PC-3 (cell line): ENCODE measurements around the gene FOXC2. TPM values are rescaled to one million over a fixed set of nuclear protein-coding genes. Genes with fewer than 3 reads are reported as not detected.

Source experiments
- ATAC-seq: fragments of 200-7000 bp; cut with Tn5 transposase; 2 replicates; pipeline ENCODE4 v1.9.1; 2020; ENCODE audit warnings: mild to moderate bottlenecking, moderate library complexity
- BruUV-seq: library from RNA; stranded (reverse); fragments of 400-500 nt; replicated peaks from 2 replicates; lab custom pipeline; 2021; lab: Mats Ljungman, UMichigan
- CTCF ChIA-PET: fragments of 300-600 bp; sonication (Branson Sonifier 250); formaldehyde crosslinking; loops from one replicate; lab custom pipeline; 2022; ENCODE audit warnings: antibody characterized with exemption; lab: Charles Lee
- POLR2A ChIA-PET: fragments of 300-600 bp; sonication (Branson Sonifier 250); formaldehyde crosslinking; loops from one replicate; lab custom pipeline; 2022; ENCODE audit warnings: antibody characterized with exemption; ENCODE audit not compliant: unreplicated experiment; lab: Charles Lee
- DNase-seq: peaks from one replicate; pipeline ENCODE4 v3.0.0-alpha.2; 2015
- H2AFZ ChIP-seq: fragments of 300-600 bp; sonication (generic); 2 replicates; pipeline ENCODE4 v1.6.0; 2016; ENCODE audit warnings: antibody characterized with exemption, low read length
- H3F3A ChIP-seq: fragments of 300-600 bp; sonication (generic); one replicate; pipeline ENCODE4 v1.6.0; 2017; ENCODE audit warnings: antibody characterized with exemption, low read length, control low read depth, mild to moderate bottlenecking; ENCODE audit not compliant: unreplicated experiment
- H3K27ac ChIP-seq: fragments of 300-600 bp; sonication (generic); 2 replicates; pipeline ENCODE4 v1.5.1; 2016; ENCODE audit warnings: mild to moderate bottlenecking, low read length
- H3K27me3 ChIP-seq: fragments of 300-600 bp; sonication (generic); 2 replicates; pipeline ENCODE4 v1.6.1; 2016; ENCODE audit warnings: low read length, mixed read lengths
- H3K36me3 ChIP-seq: fragments of 300-600 bp; sonication (generic); 2 replicates; pipeline ENCODE4 v1.6.1; 2016; ENCODE audit warnings: low read depth, mixed run types, low read length, mixed read lengths
- H3K4me1 ChIP-seq: fragments of 300-600 bp; sonication (generic); 2 replicates; pipeline ENCODE4 v1.5.1; 2016; ENCODE audit warnings: low read length; ENCODE audit not compliant: insufficient read depth
- H3K4me2 ChIP-seq: fragments of 300-600 bp; sonication (generic); 2 replicates; pipeline ENCODE4 v1.6.0; 2016; ENCODE audit warnings: low read length
- H3K4me3 ChIP-seq: fragments of 300-600 bp; sonication (generic); 2 replicates; pipeline ENCODE4 v1.5.1; 2016; ENCODE audit warnings: mild to moderate bottlenecking, low read length, mixed read lengths
- H3K79me2 ChIP-seq: fragments of 300-600 bp; sonication (generic); 2 replicates; pipeline ENCODE4 v1.6.1; 2017; ENCODE audit warnings: low read length, mixed read lengths
- H3K9ac ChIP-seq: fragments of 300-600 bp; sonication (generic); 2 replicates; pipeline ENCODE4 v1.6.0; 2016; ENCODE audit warnings: mild to moderate bottlenecking, low read length
- H3K9me2 ChIP-seq: fragments of 300-600 bp; sonication (generic); replicated peaks from 2 replicates; pipeline ENCODE4 v1.6.1; 2016; ENCODE audit warnings: mixed run types, low read length, mixed read lengths
- H3K9me3 ChIP-seq: fragments of 300-600 bp; sonication (generic); 2 replicates; pipeline ENCODE4 v1.6.1; 2016; ENCODE audit warnings: low read length, mixed read lengths
- H4K20me1 ChIP-seq: fragments of 300-600 bp; sonication (generic); 2 replicates; pipeline ENCODE4 v1.6.1; 2016; ENCODE audit warnings: low read length, mixed read lengths
- EZH2 ChIP-seq: fragments of 300-600 bp; sonication (generic); IDR thresholded peaks from one replicate; pipeline ENCODE4 v1.6.1; 2017; ENCODE audit warnings: antibody characterized with exemption, mild to moderate bottlenecking, low read length; ENCODE audit not compliant: unreplicated experiment
- EZH2phosphoT487 ChIP-seq: fragments of 300-600 bp; sonication (generic); IDR thresholded peaks from 2 replicates; pipeline ENCODE4 v1.6.1; 2018; ENCODE audit warnings: mild to moderate bottlenecking, antibody characterized with exemption, low read length, borderline replicate concordance
- intact Hi-C: fragments of 100-400 bp; cut with micrococcal nuclease; formaldehyde crosslinking; loops from 2 replicates; pipeline ENCODE4 v1.9.0; 2023
- total RNA-seq: library from RNA; depleted of rRNA; stranded (reverse); fragments of >200 nt; gene quantifications from 2 replicates; pipeline ENCODE4 v1.2.3, GENCODE V29; 2014
- TF ChIP-seq, protein P1 (sequence below): fragments of 300-600 bp; sonication (generic); conservative IDR thresholded peaks from 2 replicates; pipeline ENCODE4 v1.5.1; 2017; ENCODE audit warnings: antibody characterized with exemption, low read depth, mild to moderate bottlenecking, low read length

The FOXC2 gene
- total RNA-seq, 1 experiment from 2014 or later, result not detected

DNA sequence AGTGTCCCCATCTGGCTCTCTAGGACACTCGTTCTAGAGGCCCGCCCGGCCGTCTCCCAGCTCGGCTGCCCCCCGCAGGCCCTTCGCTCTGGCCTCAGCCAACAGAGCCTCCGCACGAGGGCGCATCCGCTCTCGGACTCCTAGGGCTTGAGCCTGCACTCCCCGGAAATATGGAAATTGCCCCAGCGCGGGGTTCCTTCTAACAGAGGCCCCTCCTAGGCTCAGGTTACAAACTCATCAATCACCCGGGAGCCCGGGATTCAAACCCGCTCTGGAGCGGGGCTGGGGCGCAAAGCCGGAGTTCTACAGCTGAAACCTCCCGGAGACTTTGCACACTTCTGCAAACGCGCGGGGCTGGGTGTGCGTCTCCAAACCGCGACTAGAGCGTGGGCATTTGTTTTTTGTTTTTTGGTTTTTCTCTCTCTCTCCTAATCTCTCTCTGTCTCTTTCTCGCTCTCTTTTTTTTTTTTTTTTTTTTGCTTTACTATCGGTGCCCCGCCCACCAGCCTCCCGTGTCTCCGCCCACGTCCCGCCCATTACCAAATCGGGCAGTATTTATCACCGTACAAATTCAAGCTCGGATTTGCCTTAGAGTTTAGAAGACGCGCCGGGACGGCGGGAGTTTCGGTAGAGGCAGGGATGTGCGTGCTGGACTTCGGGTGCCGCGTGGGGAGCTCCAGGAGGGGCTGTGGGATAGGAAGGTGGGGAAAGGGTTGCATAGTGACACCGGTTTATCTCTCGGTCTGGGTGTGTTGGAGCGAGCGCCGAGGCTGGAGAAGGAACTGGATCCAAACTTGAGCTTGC is 9.3 kb downstream of the FOXC2 start:
- Histone ChIP-seq H3K9me2 (no peaks in the 10 kb centered on the region), H3K27me3 (no peaks in the 10 kb centered on the region), H2AFZ (peak overlapping the region; percentile 83), H3K9me3 (no peaks in the 10 kb centered on the region), H3K4me2 (peak overlapping the region; percentile 93), H3K79me2 (peaks cover 21% of the 10 kb centered on the region), H3K36me3 (no peaks in the 10 kb centered on the region), H4K20me1 (no peaks in the 10 kb centered on the region), H3K4me3 (peak overlapping the region; percentile 74), H3K9ac (peak overlapping the region; percentile 99), H3F3A (no peaks in the 10 kb centered on the region), H3K4me1 (peaks cover 18% of the 10 kb centered on the region), H3K27ac (peak overlapping the region; percentile 86)
- BruUV-seq, result no TSS peak
- ChIA-PET CTCF (interaction anchor here (0.5 to 1.5 kb wide), 7 partner anchors 9 to 369 kb away, joined by 3 to 13 read pairs (median 4); no protein-coding TSS in a partner anchor), POLR2A (interaction anchor here (0.6 to 2.5 kb wide), 10 partner anchors 9 to 202 kb away, joined by 3 to 23 read pairs (median 6); no protein-coding TSS in a partner anchor)
- no peak for TF ChIP-seq EZH2phosphoT487
- TF ChIP-seq, protein P1, sequence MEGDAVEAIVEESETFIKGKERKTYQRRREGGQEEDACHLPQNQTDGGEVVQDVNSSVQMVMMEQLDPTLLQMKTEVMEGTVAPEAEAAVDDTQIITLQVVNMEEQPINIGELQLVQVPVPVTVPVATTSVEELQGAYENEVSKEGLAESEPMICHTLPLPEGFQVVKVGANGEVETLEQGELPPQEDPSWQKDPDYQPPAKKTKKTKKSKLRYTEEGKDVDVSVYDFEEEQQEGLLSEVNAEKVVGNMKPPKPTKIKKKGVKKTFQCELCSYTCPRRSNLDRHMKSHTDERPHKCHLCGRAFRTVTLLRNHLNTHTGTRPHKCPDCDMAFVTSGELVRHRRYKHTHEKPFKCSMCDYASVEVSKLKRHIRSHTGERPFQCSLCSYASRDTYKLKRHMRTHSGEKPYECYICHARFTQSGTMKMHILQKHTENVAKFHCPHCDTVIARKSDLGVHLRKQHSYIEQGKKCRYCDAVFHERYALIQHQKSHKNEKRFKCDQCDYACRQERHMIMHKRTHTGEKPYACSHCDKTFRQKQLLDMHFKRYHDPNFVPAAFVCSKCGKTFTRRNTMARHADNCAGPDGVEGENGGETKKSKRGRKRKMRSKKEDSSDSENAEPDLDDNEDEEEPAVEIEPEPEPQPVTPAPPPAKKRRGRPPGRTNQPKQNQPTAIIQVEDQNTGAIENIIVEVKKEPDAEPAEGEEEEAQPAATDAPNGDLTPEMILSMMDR, result peak; percentile 77
- intact Hi-C loops, result loop anchor here (1.0 to 5.0 kb wide), 4 partner anchors 88 to 486 kb away; no protein-coding TSS in a partner anchor
- ATAC-seq, result peak; percentile 81
- DNase-seq, result peak; percentile 94

DNA sequence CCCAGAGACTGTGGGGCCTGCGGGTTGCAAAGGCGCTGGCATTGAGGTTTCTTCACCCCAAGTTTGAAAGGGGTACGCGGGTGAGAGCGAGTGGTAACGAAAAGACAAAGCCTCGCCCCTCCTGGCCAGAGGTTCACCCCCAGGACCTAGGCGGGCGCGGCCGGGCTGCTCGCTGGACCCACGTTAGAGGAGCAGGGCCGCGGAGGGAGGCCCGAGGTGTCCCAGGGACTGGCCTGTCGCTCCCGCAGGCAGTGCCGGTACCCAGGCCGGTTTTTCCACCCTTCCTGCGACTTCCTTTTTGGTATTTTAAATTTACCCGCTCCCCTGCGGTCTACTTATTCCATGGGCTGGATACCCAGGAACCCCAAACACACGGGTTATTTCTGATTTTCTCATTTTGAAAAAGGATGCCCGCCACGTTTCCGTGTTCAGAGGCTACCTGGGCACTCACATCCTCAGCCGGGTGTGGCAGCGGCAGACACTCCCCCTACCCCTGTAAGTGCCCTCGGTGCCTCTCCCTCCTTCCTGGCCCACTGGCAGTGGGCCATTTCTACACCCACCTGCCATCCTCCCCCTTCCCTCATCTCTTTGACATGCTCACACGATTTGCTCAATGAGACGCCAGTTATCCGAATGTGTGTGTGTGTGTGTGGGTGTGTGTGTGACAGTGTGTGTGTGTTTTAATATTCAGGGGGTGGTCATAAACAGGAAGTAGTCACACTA is 10.1 kb downstream of the FOXC2 start:
- Histone ChIP-seq H4K20me1 (no peaks in the 10 kb centered on the region), H3K27me3 (no peaks in the 10 kb centered on the region), H3K79me2 (peaks cover 21% of the 10 kb centered on the region), H2AFZ (no peak overlapping the region), H3K9me3 (no peaks in the 10 kb centered on the region), H3K36me3 (no peaks in the 10 kb centered on the region), H3K4me1 (peaks cover 18% of the 10 kb centered on the region), H3K4me3 (peak overlapping the region; percentile 74), H3F3A (no peaks in the 10 kb centered on the region), H3K9me2 (no peaks in the 10 kb centered on the region), H3K27ac (peak overlapping the region; percentile 86), H3K4me2 (peak overlapping the region; percentile 93), H3K9ac (peak overlapping the region; percentile 99)
- CTCF ChIA-PET, result interaction anchor here (0.5 to 1.5 kb wide), 7 partner anchors 8 to 368 kb away, joined by 3 to 13 read pairs (median 4); no protein-coding TSS in a partner anchor
- ATAC-seq (peak; percentile 32), DNase-seq (peak; percentile 57)
- POLR2A ChIA-PET, result interaction anchor here (0.7 to 2.5 kb wide), 8 partner anchors 9 to 99 kb away, joined by 3 to 23 read pairs (median 6); no protein-coding TSS in a partner anchor
- TF ChIP-seq, protein P1, result no peak
- no peak for TF ChIP-seq EZH2
- TSS peak; percentile 83 for BruUV-seq
- intact Hi-C loops, result loop anchor here (1.0 to 5.0 kb wide), 4 partner anchors 55 to 486 kb away; no protein-coding TSS in a partner anchor
